Erythroblast (primary cell): ENCODE results near the gene CNOT1.

Source experiments
- GATA1 ChIP-seq: IDR thresholded peaks from 2 replicates; pipeline ENCODE4 v1.6.1; 2011; ENCODE audit warnings: low read depth, mild to moderate bottlenecking, control low read depth, low read length, moderate library complexity
- POLR2A ChIP-seq: IDR thresholded peaks from 2 replicates; pipeline ENCODE4 v1.6.1; 2011; ENCODE audit warnings: mild to moderate bottlenecking, low read length

DNA sequence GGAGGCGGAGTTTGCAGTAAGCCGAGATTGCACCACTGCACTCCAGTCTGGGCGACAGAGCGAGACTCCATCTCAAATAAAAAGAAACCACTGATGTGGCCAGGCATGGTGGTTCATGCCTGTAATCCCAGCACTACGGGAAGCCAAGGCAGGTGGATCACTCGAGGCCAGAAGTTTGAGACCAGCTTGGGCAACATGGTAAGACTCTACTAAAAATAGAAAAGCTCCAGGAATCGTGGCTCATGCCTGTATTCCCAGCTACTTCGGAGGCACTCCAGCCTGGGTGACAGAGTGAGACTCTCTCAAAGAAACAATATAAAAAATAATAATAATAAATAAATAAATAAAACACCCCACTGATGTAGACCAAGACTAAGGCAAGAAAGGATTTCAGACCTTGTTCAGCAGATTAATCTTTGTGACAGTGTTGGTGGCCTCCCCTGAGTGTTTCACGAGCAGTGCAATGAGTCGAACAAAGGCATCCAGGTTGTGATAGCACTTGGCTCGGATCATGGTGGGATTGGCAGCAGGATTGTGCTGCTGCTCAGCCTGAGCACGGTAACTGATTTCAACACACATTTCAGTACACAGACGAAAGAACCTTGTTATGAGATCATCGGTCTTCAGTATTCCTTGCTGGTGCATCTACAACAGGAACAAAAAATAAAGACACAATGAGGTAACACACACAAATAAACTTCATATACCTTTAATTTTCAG, 95.7 kb downstream of the CNOT1 start:
- no peak for TF ChIP-seq POLR2A
- no peak for TF ChIP-seq GATA1
